IMR-90 (cell line): ENCODE measurements around the gene HTR1D. TPM values are rescaled to one million over a fixed set of nuclear protein-coding genes. Genes with fewer than 3 reads are reported as not detected.
A peak's percentile ranks its signal among the peaks of the same experiment; 100 is the strongest.

Source experiments
- ATAC-seq: fragments of 200-7000 bp; cut with Tn5 transposase; 2 replicates; pipeline ENCODE4 v1.9.1; 2020; ENCODE audit warnings: low read depth, mild to moderate bottlenecking, moderate library complexity
- BruUV-seq: library from RNA; stranded (reverse); fragments of 400-500 nt; replicated peaks from 2 replicates; lab custom pipeline; 2021; lab: Mats Ljungman, UMichigan
- CTCF ChIA-PET: fragments of 300-600 bp; formaldehyde crosslinking; extraction: SDS; loops from one replicate; lab custom pipeline; 2021; ENCODE audit warnings: antibody characterized with exemption; lab: Yijun Ruan, JAX
- POLR2A ChIA-PET: fragments of 300-600 bp; sonication (Branson Sonifier 250); formaldehyde crosslinking; loops from one replicate; lab custom pipeline; 2022; ENCODE audit warnings: antibody characterized with exemption; ENCODE audit not compliant: unreplicated experiment; lab: Charles Lee
- DNase-seq: peaks from one replicate; pipeline ENCODE4 v3.0.0; 2013
- H2AFZ ChIP-seq: replicated peaks from 2 replicates; pipeline ENCODE3; 2013; ENCODE audit warnings: low read length, mild to moderate bottlenecking; ENCODE audit not compliant: poor library complexity
- H2AK5ac ChIP-seq: 2 replicates; pipeline ENCODE4 v1.6.1; 2013; ENCODE audit warnings: low read depth, low read length, inconsistent platforms
- H2AK9ac ChIP-seq: replicated peaks from 2 replicates; pipeline ENCODE3; 2013; ENCODE audit warnings: mild to moderate bottlenecking, low read depth, low read length, moderate library complexity; ENCODE audit not compliant: poor library complexity
- H2BK120ac ChIP-seq: 2 replicates; pipeline ENCODE4 v1.6.1; 2013; ENCODE audit warnings: low read depth, low read length, inconsistent platforms
- H2BK15ac ChIP-seq: 3 replicates; pipeline ENCODE4 v1.6.1; 2013; ENCODE audit warnings: low read depth, low read length, inconsistent platforms
- H2BK20ac ChIP-seq: 2 replicates; pipeline ENCODE4 v1.6.1; 2013; ENCODE audit warnings: low read depth, mild to moderate bottlenecking, inconsistent platforms, low read length, moderate library complexity
- H2BK5ac ChIP-seq: 2 replicates; pipeline ENCODE4 v1.6.1; 2013; ENCODE audit warnings: mild to moderate bottlenecking, low read depth, low read length, inconsistent platforms; ENCODE audit not compliant: poor library complexity, severe bottlenecking
- H3K14ac ChIP-seq: replicated peaks from 2 replicates; pipeline ENCODE4 v1.6.1; 2013; ENCODE audit warnings: low read depth, low read length, inconsistent platforms
- H3K18ac ChIP-seq: 2 replicates; pipeline ENCODE4 v1.6.1; 2013; ENCODE audit warnings: low read depth, low read length, control low read depth
- H3K23ac ChIP-seq: 2 replicates; pipeline ENCODE4 v1.6.1; 2013; ENCODE audit warnings: low read depth, low read length, inconsistent platforms
- H3K27ac ChIP-seq: 2 replicates; pipeline ENCODE4 v1.5.1; 2013; ENCODE audit warnings: mild to moderate bottlenecking, control low read depth, low read length; ENCODE audit not compliant: insufficient read depth
- H3K27me3 ChIP-seq: 2 replicates; pipeline ENCODE4 v1.6.1; 2013; ENCODE audit warnings: low read length; ENCODE audit not compliant: control insufficient read depth, insufficient read depth
- H3K36me3 ChIP-seq: 2 replicates; pipeline ENCODE4 v1.6.1; 2013; ENCODE audit warnings: low read length, mixed read lengths; ENCODE audit not compliant: control insufficient read depth, insufficient read depth
- H3K4ac ChIP-seq: 2 replicates; pipeline ENCODE4 v1.6.1; 2013; ENCODE audit warnings: low read depth, low read length, inconsistent platforms
- H3K4me1 ChIP-seq: 2 replicates; pipeline ENCODE4 v1.6.1; 2013; ENCODE audit warnings: low read length, mixed read lengths; ENCODE audit not compliant: control insufficient read depth, insufficient read depth
- H3K4me2 ChIP-seq: 2 replicates; pipeline ENCODE4 v1.6.1; 2013; ENCODE audit warnings: low read depth, mild to moderate bottlenecking, control low read depth, low read length, moderate library complexity
- H3K4me3 ChIP-seq: 2 replicates; pipeline ENCODE4 v1.5.1; 2013; ENCODE audit warnings: low read depth, mild to moderate bottlenecking, control low read depth, low read length, moderate library complexity; ENCODE audit not compliant: insufficient read depth
- H3K56ac ChIP-seq: 2 replicates; pipeline ENCODE4 v1.6.1; 2013; ENCODE audit warnings: low read length, inconsistent platforms; ENCODE audit not compliant: insufficient read depth; ENCODE audit errors: extremely low read depth
- H3K79me1 ChIP-seq, 2 experiments: 2 replicates each; pipeline ENCODE4 v1.6.1; 2013; ENCODE audit warnings: low read length in 2 of 2, inconsistent platforms in 1 of 2, low read depth in 1 of 2
- H3K9ac ChIP-seq: 2 replicates; pipeline ENCODE4 v1.6.1; 2013; ENCODE audit warnings: low read depth, low read length, control low read depth
- H3K9me1 ChIP-seq: 2 replicates; pipeline ENCODE4 v1.6.1; 2013; ENCODE audit warnings: low read length, inconsistent platforms; ENCODE audit not compliant: insufficient read depth
- H3K9me3 ChIP-seq: 2 replicates; pipeline ENCODE4 v1.6.1; 2013; ENCODE audit warnings: low read length; ENCODE audit not compliant: control insufficient read depth, insufficient read depth
- H4K20me1 ChIP-seq: 2 replicates; pipeline ENCODE4 v1.6.1; 2013; ENCODE audit warnings: low read length, inconsistent platforms; ENCODE audit not compliant: insufficient read depth
- H4K5ac ChIP-seq: 2 replicates; pipeline ENCODE4 v1.6.1; 2013; ENCODE audit warnings: mild to moderate bottlenecking, low read depth, low read length, control low read depth
- H4K8ac ChIP-seq, 2 experiments: 2 replicates each; pipeline ENCODE4 v1.6.1; 2013; ENCODE audit warnings: low read depth in 2 of 2, low read length in 2 of 2, control low read depth in 1 of 2, inconsistent platforms in 1 of 2
- H4K91ac ChIP-seq: 2 replicates; pipeline ENCODE4 v1.6.1; 2013; ENCODE audit warnings: low read depth, low read length, inconsistent platforms; ENCODE audit not compliant: insufficient read depth
- BHLHE40 ChIP-seq: fragments of 150-350 bp; IDR thresholded peaks from 2 replicates; pipeline ENCODE4 v1.6.1; 2016; ENCODE audit warnings: mild to moderate bottlenecking, low read depth, low read length
- CEBPB ChIP-seq: IDR thresholded peaks from 2 replicates; pipeline ENCODE4 v1.6.1; 2012; ENCODE audit warnings: low read depth, low read length, improper control_type of control experiment
- CHD1 ChIP-seq: IDR thresholded peaks from 2 replicates; pipeline ENCODE4 v1.6.1; 2012; ENCODE audit warnings: low read depth, low read length, improper control_type of control experiment
- FOS ChIP-seq: fragments of 150-350 bp; IDR thresholded peaks from 2 replicates; pipeline ENCODE4 v1.6.1; 2016; ENCODE audit warnings: low read depth, low read length
- MAFK ChIP-seq: IDR thresholded peaks from 2 replicates; pipeline ENCODE4 v1.6.1; 2012; ENCODE audit warnings: low read depth, low read length, improper control_type of control experiment
- MAZ ChIP-seq: IDR thresholded peaks from 2 replicates; pipeline ENCODE4 v1.6.1; 2012; ENCODE audit warnings: low read depth, mild to moderate bottlenecking, low read length, improper control_type of control experiment, moderate library complexity, borderline replicate concordance
- MXI1 ChIP-seq: IDR thresholded peaks from 2 replicates; pipeline ENCODE4 v1.6.1; 2012; ENCODE audit warnings: low read depth, mild to moderate bottlenecking, low read length, moderate library complexity, borderline replicate concordance
- NFE2L2 ChIP-seq: fragments of 150-350 bp; IDR thresholded peaks from 2 replicates; pipeline ENCODE4 v1.6.1; 2016; ENCODE audit warnings: low read depth, mild to moderate bottlenecking, low read length
- POLR2A ChIP-seq: IDR thresholded peaks from 2 replicates; pipeline ENCODE4 v1.6.1; 2012; ENCODE audit warnings: mild to moderate bottlenecking, low read depth, low read length
- RAD21 ChIP-seq: IDR thresholded peaks from 2 replicates; pipeline ENCODE4 v1.6.1; 2012; ENCODE audit warnings: low read length, improper control_type of control experiment
- RCOR1 ChIP-seq: IDR thresholded peaks from 2 replicates; pipeline ENCODE4 v1.6.1; 2012; ENCODE audit warnings: mild to moderate bottlenecking, low read length, improper control_type of control experiment; ENCODE audit not compliant: insufficient replicate concordance
- RFX5 ChIP-seq: IDR thresholded peaks from 2 replicates; pipeline ENCODE4 v1.8.0; 2012; ENCODE audit warnings: low read depth, mild to moderate bottlenecking, low read length, moderate library complexity
- USF2 ChIP-seq: fragments of 150-350 bp; IDR thresholded peaks from 2 replicates; pipeline ENCODE4 v1.6.1; 2017; ENCODE audit warnings: mild to moderate bottlenecking, antibody characterized with exemption, low read length, low read depth
- WGBS, 2 experiments: methylation state at CpG; one replicate each; pipeline versions ENCODE4 v1.1.5 to v1.1.7; 2013; ENCODE audit warnings: missing lambda C conversion rate in 2 of 2; ENCODE audit not compliant: insufficient read length in 1 of 2; ENCODE audit errors: extremely low coverage in 2 of 2; 5-methylcytosine and 5-hydroxymethylcytosine counted together
- dilution Hi-C: fragments of 300-500 bp; cut with HindIII; formaldehyde crosslinking; loops from one replicate; pipeline ENCODE4 v1.14.3; 2018; ENCODE audit warnings: low sequenced_read_pairs; ENCODE audit not compliant: unreplicated experiment
- in situ Hi-C: fragments of 300-500 bp; cut with MboI; formaldehyde crosslinking; loops from 3 replicates; pipeline ENCODE4 v1.14.3; 2019; ENCODE audit warnings: low sequenced_read_pairs, inconsistent platforms, mixed read lengths
- intact Hi-C: fragments of 100-400 bp; cut with micrococcal nuclease; formaldehyde crosslinking; loops from 2 replicates; pipeline ENCODE4 v1.10.0; 2022
- polyA plus RNA-seq, 3 experiments: library from polyadenylated mRNA; depleted of rRNA; stranded (reverse); fragments of >200 nt; gene quantifications; 2 replicates each; pipeline ENCODE4 v1.2.3, GENCODE V29; 2012; ENCODE audit warnings: low replicate concordance in 1 of 3
- total RNA-seq: library from RNA; depleted of rRNA; stranded (reverse); fragments of >200 nt; gene quantifications from 2 replicates; pipeline ENCODE4 v1.2.3, GENCODE V29; 2012
- TF ChIP-seq, protein P1 (sequence below): fragments of 150-350 bp; IDR thresholded peaks from 2 replicates; pipeline ENCODE4 v1.6.1; 2016; ENCODE audit warnings: low read depth, mild to moderate bottlenecking, low read length, moderate library complexity, borderline replicate concordance

HTR1D gene
- total and polyA plus RNA-seq, 2 of the 4 experiments (the other 2 are of a cell fraction) = 0.03 to 0.18 TPM

GRCh38 chr1:23194119-23194984, 22.9 kb downstream of the HTR1D start:
- Histone ChIP-seq H3K27me3 (no peaks in the 10 kb centered on the region), H2BK15ac (peak overlapping the region; percentile 86), H3K4me3 (no peak overlapping the region), H2BK5ac (peak overlapping the region; percentile 93), H3K14ac (peak overlapping the region; percentile 82), H2AK9ac (peak overlapping the region; percentile 21), H3K56ac (peak overlapping the region; percentile 75; the same call in 1 of the 2 replicates), H3K79me1 (peaks cover 0 to 19% of the 10 kb centered on the region in 2 experiments; a peak in 2 of 4 replicates), H4K8ac (peak overlapping the region; percentile 5 to 92; a peak in 3 of 4 replicates), H3K9me3 (no peaks in the 10 kb centered on the region), H3K27ac (peak overlapping the region; percentile 20), H2AK5ac (peak overlapping the region; percentile 99), H2AFZ (peak overlapping the region; percentile 14), H3K18ac (peak overlapping the region; percentile 67), H4K5ac (peak overlapping the region; percentile 77), H2BK120ac (peak overlapping the region; percentile 95), H3K9me1 (peaks cover 23% of the 10 kb centered on the region), H3K4me1 (peaks cover 18% of the 10 kb centered on the region), H3K9ac (no peak overlapping the region), H3K4ac (peak overlapping the region; percentile 95), H2BK20ac (peak overlapping the region; percentile 96), H3K4me2 (peak overlapping the region; percentile 44), H4K20me1 (no peaks in the 10 kb centered on the region), H3K36me3 (no peaks in the 10 kb centered on the region), H4K91ac (peak overlapping the region; percentile 90), H3K23ac (peak overlapping the region; percentile 78)
- peak; percentile 95 for DNase-seq
- dilution Hi-C loops = no loop called here
- no TSS peak for BruUV-seq
- in situ Hi-C loops = no loop called here
- intact Hi-C loops = no loop called here
- ChIA-PET POLR2A (interaction anchor here (0.5 kb wide), 1 partner anchor 28 kb away, joined by 3 read pairs; no protein-coding TSS in a partner anchor), CTCF (interaction anchor here (0.7 to 2.8 kb wide), 2 partner anchors 10 to 67 kb away, joined by 3 to 24 read pairs; no protein-coding TSS in a partner anchor)
- 37% methylated on average over 2 of the region's 11 CpGs; no CpG with 5 or more reads in 1 of the 2 experiments for WGBS, 2 experiments
- peak; percentile 43 for ATAC-seq
- TF ChIP-seq MAFK (peak; percentile 67), MXI1 (no peak), BHLHE40 (no peak), RFX5 (no peak), POLR2A (peak; percentile 67; the same call in 1 of the 2 replicates), RCOR1 (peak; percentile 35), FOS (no peak; the same call in 1 of the 2 replicates), MAZ (no peak), CEBPB (no peak), NFE2L2 (no peak), RAD21 (no peak; the same call in 1 of the 2 replicates), USF2 (no peak), CHD1 (no peak)
- TF ChIP-seq, protein P1, sequence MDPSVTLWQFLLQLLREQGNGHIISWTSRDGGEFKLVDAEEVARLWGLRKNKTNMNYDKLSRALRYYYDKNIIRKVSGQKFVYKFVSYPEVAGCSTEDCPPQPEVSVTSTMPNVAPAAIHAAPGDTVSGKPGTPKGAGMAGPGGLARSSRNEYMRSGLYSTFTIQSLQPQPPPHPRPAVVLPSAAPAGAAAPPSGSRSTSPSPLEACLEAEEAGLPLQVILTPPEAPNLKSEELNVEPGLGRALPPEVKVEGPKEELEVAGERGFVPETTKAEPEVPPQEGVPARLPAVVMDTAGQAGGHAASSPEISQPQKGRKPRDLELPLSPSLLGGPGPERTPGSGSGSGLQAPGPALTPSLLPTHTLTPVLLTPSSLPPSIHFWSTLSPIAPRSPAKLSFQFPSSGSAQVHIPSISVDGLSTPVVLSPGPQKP = no peak
